Ishikawa (cell line): Measurements from ENCODE around the gene DDB1.

Source experiments
- EGR1 ChIP-seq: IDR thresholded peaks from 2 replicates; pipeline ENCODE4 v1.6.1; 2012
- YY1 ChIP-seq: IDR thresholded peaks from 2 replicates; pipeline ENCODE4 v1.6.1; 2012; ENCODE audit warnings: low read depth
- TF ChIP-seq, protein P1 (sequence below): IDR thresholded peaks from 2 replicates; pipeline ENCODE4 v1.6.1; 2012; ENCODE audit warnings: low read depth, mild to moderate bottlenecking

DNA sequence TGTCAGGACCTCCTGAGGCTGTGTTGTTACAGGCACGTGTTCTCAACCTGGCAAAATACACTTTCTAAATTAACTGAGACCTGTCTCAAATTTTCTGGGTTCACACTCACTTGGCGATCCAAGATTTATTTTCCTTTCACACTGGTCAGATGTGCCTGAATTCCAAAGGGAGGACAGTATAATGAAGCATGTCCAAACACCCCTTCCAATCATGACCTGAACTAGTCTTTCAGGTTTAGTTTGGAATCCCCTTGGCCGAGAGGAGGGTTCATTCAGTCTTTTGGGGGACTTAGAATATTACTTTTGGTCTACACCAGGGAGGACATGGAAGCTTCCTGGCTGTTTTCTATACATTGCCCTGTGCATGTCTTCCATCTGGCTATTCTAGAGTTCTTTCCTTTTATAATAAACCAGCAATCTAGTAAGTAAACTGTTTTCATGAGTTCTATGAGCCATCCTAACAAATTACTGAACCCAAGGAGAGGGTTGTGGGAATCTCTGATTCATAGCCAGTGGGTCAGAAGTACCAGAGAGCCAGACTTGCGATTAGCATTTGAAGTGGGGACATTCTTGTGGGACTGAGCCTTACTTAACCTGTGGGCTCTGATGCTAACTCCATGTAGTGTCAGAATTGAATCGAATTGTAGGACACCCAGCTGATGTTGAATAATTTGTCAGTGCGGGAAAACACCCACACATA, 44.7 kb upstream of the DDB1 start:
- TF ChIP-seq YY1 (no peak), EGR1 (no peak)
- TF ChIP-seq, protein P1, sequence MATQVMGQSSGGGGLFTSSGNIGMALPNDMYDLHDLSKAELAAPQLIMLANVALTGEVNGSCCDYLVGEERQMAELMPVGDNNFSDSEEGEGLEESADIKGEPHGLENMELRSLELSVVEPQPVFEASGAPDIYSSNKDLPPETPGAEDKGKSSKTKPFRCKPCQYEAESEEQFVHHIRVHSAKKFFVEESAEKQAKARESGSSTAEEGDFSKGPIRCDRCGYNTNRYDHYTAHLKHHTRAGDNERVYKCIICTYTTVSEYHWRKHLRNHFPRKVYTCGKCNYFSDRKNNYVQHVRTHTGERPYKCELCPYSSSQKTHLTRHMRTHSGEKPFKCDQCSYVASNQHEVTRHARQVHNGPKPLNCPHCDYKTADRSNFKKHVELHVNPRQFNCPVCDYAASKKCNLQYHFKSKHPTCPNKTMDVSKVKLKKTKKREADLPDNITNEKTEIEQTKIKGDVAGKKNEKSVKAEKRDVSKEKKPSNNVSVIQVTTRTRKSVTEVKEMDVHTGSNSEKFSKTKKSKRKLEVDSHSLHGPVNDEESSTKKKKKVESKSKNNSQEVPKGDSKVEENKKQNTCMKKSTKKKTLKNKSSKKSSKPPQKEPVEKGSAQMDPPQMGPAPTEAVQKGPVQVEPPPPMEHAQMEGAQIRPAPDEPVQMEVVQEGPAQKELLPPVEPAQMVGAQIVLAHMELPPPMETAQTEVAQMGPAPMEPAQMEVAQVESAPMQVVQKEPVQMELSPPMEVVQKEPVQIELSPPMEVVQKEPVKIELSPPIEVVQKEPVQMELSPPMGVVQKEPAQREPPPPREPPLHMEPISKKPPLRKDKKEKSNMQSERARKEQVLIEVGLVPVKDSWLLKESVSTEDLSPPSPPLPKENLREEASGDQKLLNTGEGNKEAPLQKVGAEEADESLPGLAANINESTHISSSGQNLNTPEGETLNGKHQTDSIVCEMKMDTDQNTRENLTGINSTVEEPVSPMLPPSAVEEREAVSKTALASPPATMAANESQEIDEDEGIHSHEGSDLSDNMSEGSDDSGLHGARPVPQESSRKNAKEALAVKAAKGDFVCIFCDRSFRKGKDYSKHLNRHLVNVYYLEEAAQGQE = no peak
